HCT116 (cell line): ENCODE results near the gene MAML2. TPM values are rescaled to one million over a fixed set of nuclear protein-coding genes. Genes with fewer than 3 reads are reported as not detected.

Experiments used
- ATAC-seq: fragments of 200-7000 bp; cut with Tn5 transposase; 2 replicates; pipeline ENCODE4 v1.9.1; 2020; ENCODE audit warnings: mild to moderate bottlenecking, moderate library complexity
- BruUV-seq: library from RNA; stranded (reverse); fragments of 400-500 nt; replicated peaks from 2 replicates; lab custom pipeline; 2021; lab: Mats Ljungman, UMichigan
- CTCF ChIA-PET: fragments of 300-600 bp; sonication (Branson Sonifier 250); formaldehyde crosslinking; loops from one replicate; lab custom pipeline; 2021; ENCODE audit warnings: antibody characterized with exemption; lab: Charles Lee
- POLR2A ChIA-PET: fragments of 300-600, 350-600 bp; sonication (Branson Sonifier 250); formaldehyde crosslinking; loops from one replicate; lab custom pipeline; 2021; ENCODE audit warnings: antibody characterized with exemption; lab: Charles Lee
- RAD21 ChIA-PET, 2 experiments: fragments of 300-600 bp; sonication (Branson Sonifier 250); formaldehyde crosslinking; loops; one replicate each; lab custom pipeline; 2023; ENCODE audit warnings: low total read pairs in 2 of 2; ENCODE audit not compliant: uncharacterized antibody in 2 of 2, unreplicated experiment in 2 of 2, low non-redundant PET in 1 of 2; lab: Charles Lee
- DNase-seq: peaks from one replicate; pipeline ENCODE4 v3.0.0-alpha.2; 2010; ENCODE audit warnings: low read depth, low spot score
- H2AFZ ChIP-seq: fragments of 200-600 bp; shearing (Covaris generic), sonication (generic); 2 replicates; pipeline ENCODE4 v1.6.1; 2017; ENCODE audit warnings: low read depth, mixed run types, mixed read lengths, antibody characterized with exemption, low read length; ENCODE audit not compliant: poor library complexity, severe bottlenecking
- H3K27ac ChIP-seq: 2 replicates; pipeline ENCODE4 v1.5.1; 2012; ENCODE audit warnings: low read depth, low read length
- H3K27me3 ChIP-seq: fragments of 200-600 bp; sonication (generic); 2 replicates; pipeline ENCODE4 v1.6.1; 2016; ENCODE audit warnings: mixed run types, low read length, mixed read lengths; ENCODE audit not compliant: insufficient read depth
- H3K36me3 ChIP-seq, 2 experiments: fragments of 200-500 bp in 1 of 2; fragments of 200-600 bp in 1 of 2; sonication (Bioruptor generic) in 1 of 2; sonication (generic) in 1 of 2; 2 replicates each; pipeline versions ENCODE4 v1.5.1 to v1.6.1; 2014 to 2016; ENCODE audit warnings: low read length in 2 of 2, inconsistent platforms in 1 of 2, mixed read lengths in 1 of 2, mixed run types in 1 of 2; ENCODE audit not compliant: insufficient read depth in 2 of 2, control insufficient read depth in 1 of 2
- H3K4me1 ChIP-seq, 2 experiments: fragments of 200-600 bp in 1 of 2; sonication (generic) in 1 of 2; 2 replicates each; pipeline versions ENCODE4 v1.5.1 to v1.6.1; 2012 to 2017; ENCODE audit warnings: low read length in 2 of 2, inconsistent platforms in 1 of 2, mild to moderate bottlenecking in 1 of 2, mixed read lengths in 1 of 2, mixed run types in 1 of 2, moderate library complexity in 1 of 2; ENCODE audit not compliant: insufficient read depth in 2 of 2, control insufficient read depth in 1 of 2
- H3K4me2 ChIP-seq: fragments of 200-600 bp; sonication (generic); 2 replicates; pipeline ENCODE4 v1.6.1; 2017; ENCODE audit warnings: mixed run types, low read length, mixed read lengths
- H3K4me3 ChIP-seq, 2 experiments: fragments of 200-600 bp in 1 of 2; sonication (generic) in 1 of 2; replicated peaks in 1 of 2; 2 replicates each; pipeline ENCODE4 v1.5.1; 2011 to 2016; ENCODE audit warnings: low read length in 2 of 2, control low read depth in 1 of 2, low read depth in 1 of 2, mild to moderate bottlenecking in 1 of 2, mixed read lengths in 1 of 2, mixed run types in 1 of 2
- H3K79me2 ChIP-seq: fragments of 200-600 bp; sonication (generic); 2 replicates; pipeline ENCODE4 v1.6.1; 2017; ENCODE audit warnings: mild to moderate bottlenecking, mixed run types, low read length, moderate library complexity, mixed read lengths; ENCODE audit not compliant: insufficient read depth
- H3K9ac ChIP-seq: fragments of 200-600 bp; sonication (generic); 2 replicates; pipeline ENCODE4 v1.6.1; 2016; ENCODE audit warnings: low read length, mixed read lengths
- H3K9me2 ChIP-seq: fragments of 200-600 bp; sonication (generic), shearing (Covaris generic); 2 replicates; pipeline ENCODE4 v1.6.1; 2017; ENCODE audit warnings: mixed run types, mild to moderate bottlenecking, moderate library complexity; ENCODE audit not compliant: insufficient read depth
- H3K9me3 ChIP-seq, 2 experiments: fragments of 200-500 bp in 1 of 2; fragments of 200-600 bp in 1 of 2; sonication (Bioruptor generic) in 1 of 2; sonication (generic) in 1 of 2; 2 replicates each; pipeline ENCODE4 v1.6.1; 2014 to 2017; ENCODE audit warnings: low read length in 2 of 2, mixed read lengths in 2 of 2, inconsistent platforms in 1 of 2, low read depth in 1 of 2, mild to moderate bottlenecking in 1 of 2, mixed run types in 1 of 2, moderate library complexity in 1 of 2; ENCODE audit not compliant: control insufficient read depth in 1 of 2, insufficient read depth in 1 of 2
- H4K20me1 ChIP-seq: fragments of 200-600 bp; sonication (generic), shearing (Covaris generic); 2 replicates; pipeline ENCODE4 v1.6.1; 2017; ENCODE audit warnings: mixed run types, mild to moderate bottlenecking, moderate library complexity; ENCODE audit not compliant: insufficient read depth
- CTCF ChIP-seq, 3 experiments: fragments of 200-600 bp in 1 of 3; sonication (generic) in 1 of 3; IDR thresholded peaks in 2 of 3; conservative IDR thresholded peaks in 1 of 3; 2 replicates each; pipeline ENCODE4 v1.5.1; 2012 to 2017; ENCODE audit warnings: low read depth in 2 of 3, low read length in 2 of 3, antibody characterized with exemption in 1 of 3, borderline replicate concordance in 1 of 3, control low read depth in 1 of 3, mild to moderate bottlenecking in 1 of 3, mixed read lengths in 1 of 3, mixed run types in 1 of 3, moderate library complexity in 1 of 3; ENCODE audit not compliant: insufficient read depth in 1 of 3
- EGR1 ChIP-seq: IDR thresholded peaks from 2 replicates; pipeline ENCODE4 v1.6.1; 2012; ENCODE audit warnings: low read depth
- EZH2 ChIP-seq: fragments of 200-600 bp; sonication (generic); IDR thresholded peaks from 2 replicates; pipeline ENCODE4 v1.6.1; 2017; ENCODE audit warnings: antibody characterized with exemption, mixed run types
- EZH2phosphoT487 ChIP-seq: fragments of 200-600 bp; IDR thresholded peaks from 2 replicates; pipeline ENCODE4 v1.6.1; 2018; ENCODE audit warnings: antibody characterized with exemption, borderline replicate concordance
- FOSL1 ChIP-seq: IDR thresholded peaks from 2 replicates; pipeline ENCODE4 v1.6.1; 2012; ENCODE audit warnings: low read depth
- JUND ChIP-seq: IDR thresholded peaks from 2 replicates; pipeline ENCODE4 v1.6.1; 2012
- MAX ChIP-seq: IDR thresholded peaks from 2 replicates; pipeline ENCODE4 v1.6.1; 2012
- POLR2A ChIP-seq: IDR thresholded peaks from 2 replicates; pipeline ENCODE4 v1.7.0; 2011; ENCODE audit warnings: borderline replicate concordance; ENCODE audit not compliant: insufficient read depth, insufficient read length; ENCODE audit errors: extremely low read depth
- POLR2AphosphoS5 ChIP-seq: IDR thresholded peaks from 2 replicates; pipeline ENCODE4 v1.6.1; 2011; ENCODE audit warnings: mild to moderate bottlenecking, low read depth, low read length, moderate library complexity
- RAD21 ChIP-seq: IDR thresholded peaks from 2 replicates; pipeline ENCODE4 v1.6.1; 2012; ENCODE audit warnings: low read depth, mild to moderate bottlenecking
- SIN3A ChIP-seq: IDR thresholded peaks from 2 replicates; pipeline ENCODE4 v1.6.1; 2012; ENCODE audit warnings: low read depth
- SRF ChIP-seq: IDR thresholded peaks from 2 replicates; pipeline ENCODE4 v1.6.1; 2012; ENCODE audit warnings: low read depth
- TCF7L2 ChIP-seq: IDR thresholded peaks from 2 replicates; pipeline ENCODE4 v1.7.0; 2011; ENCODE audit warnings: borderline replicate concordance, inconsistent platforms; ENCODE audit not compliant: insufficient read depth, insufficient read length; ENCODE audit errors: extremely low read depth
- ZFX ChIP-seq: fragments of 450-650 bp; IDR thresholded peaks from 2 replicates; pipeline ENCODE4 v1.6.1; 2017
- intact Hi-C: fragments of 100-400 bp; cut with micrococcal nuclease; formaldehyde crosslinking; loops from 2 replicates; pipeline ENCODE4 v1.10.0; 2022
- total RNA-seq: library from RNA; stranded (reverse); gene quantifications from one replicate; pipeline ENCODE4 v1.2.1, GENCODE V29; 2021; ENCODE audit not compliant: unreplicated experiment
- TF ChIP-seq, protein P1 (sequence below): IDR thresholded peaks from 2 replicates; pipeline ENCODE4 v1.6.1; 2011; ENCODE audit warnings: mild to moderate bottlenecking, low read length, moderate library complexity; ENCODE audit not compliant: insufficient replicate concordance; ENCODE audit errors: extremely low read depth

MAML2 gene
- total RNA-seq, 1 experiment from 2014 or later: 2.6 TPM

DNA sequence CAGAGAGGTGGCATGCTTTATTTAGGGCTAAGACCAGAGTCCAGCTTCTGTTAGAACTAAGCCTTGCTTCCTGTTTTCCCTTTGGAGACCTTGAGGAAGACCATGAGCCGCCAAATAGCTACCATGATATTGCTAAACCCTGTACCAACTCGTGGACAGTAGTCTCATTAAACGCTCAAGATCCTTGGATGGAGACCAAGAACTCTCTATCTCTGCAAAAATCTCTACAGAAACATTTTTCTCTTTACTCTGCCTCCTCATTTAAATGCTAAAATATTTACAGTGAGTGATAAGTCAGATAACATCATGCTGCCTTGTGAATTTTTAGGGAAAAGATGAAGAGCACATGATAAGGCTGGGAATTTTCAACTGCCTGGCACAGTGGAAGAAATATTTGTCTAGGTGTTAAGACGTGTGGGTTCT, 197.8 kb downstream of the MAML2 start:
- no peak overlapping the region for H2AFZ ChIP-seq
- CTCF ChIA-PET: no interaction called here
- H3K27ac ChIP-seq: no peak overlapping the region
- RAD21 ChIA-PET: no interaction called here
- ATAC-seq (no peak), DNase-seq (no peak)
- POLR2A ChIA-PET: no interaction called here
- H4K20me1 ChIP-seq: no peaks in the 10 kb centered on the region
- no peaks in the 10 kb centered on the region for H3K79me2 ChIP-seq
- H3K27me3 ChIP-seq: no peaks in the 10 kb centered on the region
- H3K9me2 ChIP-seq: no peaks in the 10 kb centered on the region
- no peak overlapping the region for H3K4me3 ChIP-seq
- intact Hi-C loops: no loop called here
- TF ChIP-seq, protein P1, sequence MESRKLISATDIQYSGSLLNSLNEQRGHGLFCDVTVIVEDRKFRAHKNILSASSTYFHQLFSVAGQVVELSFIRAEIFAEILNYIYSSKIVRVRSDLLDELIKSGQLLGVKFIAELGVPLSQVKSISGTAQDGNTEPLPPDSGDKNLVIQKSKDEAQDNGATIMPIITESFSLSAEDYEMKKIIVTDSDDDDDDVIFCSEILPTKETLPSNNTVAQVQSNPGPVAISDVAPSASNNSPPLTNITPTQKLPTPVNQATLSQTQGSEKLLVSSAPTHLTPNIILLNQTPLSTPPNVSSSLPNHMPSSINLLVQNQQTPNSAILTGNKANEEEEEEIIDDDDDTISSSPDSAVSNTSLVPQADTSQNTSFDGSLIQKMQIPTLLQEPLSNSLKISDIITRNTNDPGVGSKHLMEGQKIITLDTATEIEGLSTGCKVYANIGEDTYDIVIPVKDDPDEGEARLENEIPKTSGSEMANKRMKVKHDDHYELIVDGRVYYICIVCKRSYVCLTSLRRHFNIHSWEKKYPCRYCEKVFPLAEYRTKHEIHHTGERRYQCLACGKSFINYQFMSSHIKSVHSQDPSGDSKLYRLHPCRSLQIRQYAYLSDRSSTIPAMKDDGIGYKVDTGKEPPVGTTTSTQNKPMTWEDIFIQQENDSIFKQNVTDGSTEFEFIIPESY: no peak
- TF ChIP-seq EZH2: no peak
- no peak for TF ChIP-seq SIN3A
- TF ChIP-seq POLR2A: no peak
- no peak for TF ChIP-seq FOSL1
- TF ChIP-seq MAX: no peak
- no peak for TF ChIP-seq SRF
- TF ChIP-seq CTCF (IDR thresholded peaks at IDR 0.05 in 2 of 3, conservative IDR thresholded peaks at IDR 0.05 in 1 of 3; ENCODE audit: borderline replicate concordance in 1 of 3, insufficient read depth in 1 of 3, low read depth in 2 of 3, low read length in 2 of 3): no peak
- no peak for TF ChIP-seq ZFX
- no peak for TF ChIP-seq EGR1
- no peak for TF ChIP-seq EZH2phosphoT487
- TF ChIP-seq JUND: no peak
- TF ChIP-seq TCF7L2: no peak
- TF ChIP-seq POLR2AphosphoS5: no peak
- no peak for TF ChIP-seq RAD21
- H3K9me3 ChIP-seq: no peaks in the 10 kb centered on the region
- BruUV-seq: no TSS peak
- H3K9ac ChIP-seq: no peak overlapping the region
- H3K4me2 ChIP-seq: no peak overlapping the region
- peaks cover 0 to 7% of the 10 kb centered on the region in 2 experiments; a peak in 2 of 4 replicates for H3K4me1 ChIP-seq
- no peaks in the 10 kb centered on the region for H3K36me3 ChIP-seq
